Panc1 (cell line): ENCODE results near the gene SORL1. TPM values are rescaled to one million over a fixed set of nuclear protein-coding genes. Genes with fewer than 3 reads are reported as not detected.

Source experiments
- ATAC-seq: fragments of 200-7000 bp; cut with Tn5 transposase; 2 replicates; pipeline ENCODE4 v1.9.1; 2020; ENCODE audit warnings: mild to moderate bottlenecking, moderate library complexity
- BruUV-seq: library from RNA; stranded (reverse); fragments of 400-500 nt; replicated peaks from 2 replicates; lab custom pipeline; 2021; lab: Mats Ljungman, UMichigan
- CTCF ChIA-PET: fragments of 300-600 bp; sonication (Branson Sonifier 250); formaldehyde crosslinking; loops from one replicate; lab custom pipeline; 2022; ENCODE audit warnings: antibody characterized with exemption; lab: Charles Lee
- POLR2A ChIA-PET: fragments of 300-600 bp; sonication (Branson Sonifier 250); formaldehyde crosslinking; loops from one replicate; lab custom pipeline; 2022; ENCODE audit warnings: antibody characterized with exemption; lab: Charles Lee
- DNase-seq: peaks from one replicate; pipeline ENCODE4 v3.0.0-alpha.2; 2010; ENCODE audit warnings: low read depth, low spot score
- H3K27ac ChIP-seq: 2 replicates; pipeline ENCODE4 v1.5.1; 2011; ENCODE audit warnings: mild to moderate bottlenecking, low read length, inconsistent platforms
- H3K27me3 ChIP-seq: fragments of 200-500 bp; sonication (Bioruptor generic); 2 replicates; pipeline ENCODE4 v1.6.0; 2014; ENCODE audit warnings: low read length, inconsistent platforms; ENCODE audit not compliant: control insufficient read depth, insufficient read depth
- H3K36me3 ChIP-seq: fragments of 200-500 bp; sonication (Bioruptor generic); 2 replicates; pipeline ENCODE4 v1.5.1; 2014; ENCODE audit warnings: inconsistent platforms, mild to moderate bottlenecking, low read length, moderate library complexity; ENCODE audit not compliant: control insufficient read depth, insufficient read depth
- H3K4me1 ChIP-seq: 2 replicates; pipeline ENCODE4 v1.5.1; 2011; ENCODE audit warnings: inconsistent platforms, mild to moderate bottlenecking, low read length, moderate library complexity; ENCODE audit not compliant: control insufficient read depth, insufficient read depth
- H3K4me3 ChIP-seq, 2 experiments: 2 replicates each; pipeline ENCODE4 v1.5.1; 2011 to 2012; ENCODE audit warnings: low read depth in 2 of 2, low read length in 2 of 2, mild to moderate bottlenecking in 2 of 2, inconsistent platforms in 1 of 2, moderate library complexity in 1 of 2
- H3K9me3 ChIP-seq: fragments of 200-500 bp; sonication (Bioruptor generic); 2 replicates; pipeline ENCODE4 v1.5.1; 2014; ENCODE audit warnings: low read depth, mild to moderate bottlenecking, inconsistent platforms, low read length, moderate library complexity; ENCODE audit not compliant: control insufficient read depth, insufficient read depth
- CTCF ChIP-seq: fragments of 450-650 bp; IDR thresholded peaks from 2 replicates; pipeline ENCODE4 v1.5.1; 2017; ENCODE audit warnings: mild to moderate bottlenecking
- POLR2AphosphoS5 ChIP-seq: IDR thresholded peaks from 2 replicates; pipeline ENCODE4 v1.6.1; 2012; ENCODE audit warnings: mild to moderate bottlenecking, low read depth, low read length, moderate library complexity
- REST ChIP-seq, 2 experiments: IDR thresholded peaks; 2 replicates each; pipeline ENCODE4 v1.6.1; 2011 to 2012; ENCODE audit warnings: low read depth in 2 of 2, control low read depth in 1 of 2, low read length in 1 of 2, mild to moderate bottlenecking in 1 of 2, moderate library complexity in 1 of 2; ENCODE audit not compliant: insufficient read depth in 1 of 2
- SIN3A ChIP-seq: IDR thresholded peaks from 2 replicates; pipeline ENCODE4 v1.6.1; 2012; ENCODE audit warnings: low read depth, mild to moderate bottlenecking, low read length, moderate library complexity, borderline replicate concordance; ENCODE audit not compliant: insufficient read depth
- TCF7L2 ChIP-seq: IDR thresholded peaks from 2 replicates; pipeline ENCODE4 v1.6.1; 2011; ENCODE audit warnings: mild to moderate bottlenecking, low read depth, low read length, inconsistent platforms
- in situ Hi-C: cut with HindIII; loops from 2 replicates; pipeline ENCODE4 v1.10.0; 2016; ENCODE audit warnings: low sequenced_read_pairs, low pct_unique_long_range_greater_than_20kb
- intact Hi-C: fragments of 100-400 bp; cut with micrococcal nuclease; formaldehyde crosslinking; loops from one replicate; pipeline ENCODE4 v1.10.0; 2022; ENCODE audit not compliant: unreplicated experiment
- total RNA-seq: library from RNA; stranded (reverse); gene quantifications from one replicate; pipeline ENCODE4 v1.2.1, GENCODE V29; 2021; ENCODE audit not compliant: unreplicated experiment

SORL1 gene
- total RNA-seq, 1 experiment from 2014 or later = 36.3 TPM

- Histone ChIP-seq H3K9me3 (no peaks in the 10 kb centered on the region), H3K4me3 (no peak overlapping the region), H3K27ac (no peak overlapping the region), H3K27me3 (no peaks in the 10 kb centered on the region; the same call in 1 of the 2 replicates), H3K4me1 (no peaks in the 10 kb centered on the region), H3K36me3 (no peaks in the 10 kb centered on the region)
- ATAC-seq (peak; percentile 45; the same call in 1 of the 2 replicates), DNase-seq (no peak)
- no TSS peak for BruUV-seq
- intact Hi-C loops (no loop called here), in situ Hi-C loops (no loop called here)
- ChIA-PET POLR2A (no interaction called here), CTCF (no interaction called here)
- TF ChIP-seq REST (IDR thresholded peaks at IDR 0.05; ENCODE audit: insufficient read depth in 1 of 2, low read depth in 2 of 2, low read length in 1 of 2) = no peak
- TF ChIP-seq CTCF = no peak
- no peak for TF ChIP-seq TCF7L2
- TF ChIP-seq POLR2AphosphoS5 = no peak
- TF ChIP-seq SIN3A = no peak
Observed at GRCh38 chr11:121417055-121417551, 35.0 kb upstream of the SORL1 start.

GRCh38 chr11:121417607-121418006 is 34.5 kb upstream of the SORL1 start:
- in situ Hi-C loops (no loop called here), intact Hi-C loops (no loop called here)
- H3K9me3 ChIP-seq = no peaks in the 10 kb centered on the region
- TF ChIP-seq REST (IDR thresholded peaks at IDR 0.05; ENCODE audit: insufficient read depth in 1 of 2, low read depth in 2 of 2, low read length in 1 of 2) = no peak
- TF ChIP-seq CTCF = no peak
- TF ChIP-seq POLR2AphosphoS5 = no peak
- TF ChIP-seq SIN3A = no peak
- TF ChIP-seq TCF7L2 = no peak
- H3K27ac ChIP-seq = no peak overlapping the region
- H3K36me3 ChIP-seq = no peaks in the 10 kb centered on the region
- ATAC-seq (no peak), DNase-seq (no peak)
- ChIA-PET CTCF (no interaction called here), POLR2A (interaction anchor here (0.6 kb wide), 1 partner anchor 10 kb away, joined by 15 read pairs; no protein-coding TSS in a partner anchor)
- BruUV-seq = no TSS peak
- H3K27me3 ChIP-seq = no peaks in the 10 kb centered on the region; the same call in 1 of the 2 replicates
- H3K4me1 ChIP-seq = no peaks in the 10 kb centered on the region
- no peak overlapping the region for H3K4me3 ChIP-seq
